ENCODE data around the gene ELF1.

- TF ChIP-seq CTCF (IDR thresholded peaks at IDR 0.05): no peak
- no peak for TF ChIP-seq POLR2A (IDR thresholded peaks at IDR 0.05)
Measured at GRCh38 chr13:41013835-41014234, 5.3 kb downstream of the ELF1 start.
